OCI-LY7 (cell line): ENCODE data around the gene CSF1. TPM values are rescaled to one million over a fixed set of nuclear protein-coding genes. Genes with fewer than 3 reads are reported as not detected.

Source experiments
- BruUV-seq: library from RNA; stranded (reverse); fragments of 400-500 nt; replicated peaks from 2 replicates; lab custom pipeline; 2021; lab: Mats Ljungman, UMichigan
- CTCF ChIA-PET: fragments of 300-600 bp; sonication (Branson Sonifier 250); formaldehyde crosslinking; loops from one replicate; lab custom pipeline; 2022; ENCODE audit warnings: antibody characterized with exemption; ENCODE audit not compliant: unreplicated experiment; lab: Charles Lee
- POLR2A ChIA-PET: fragments of 300-600 bp; sonication (Branson Sonifier 250); formaldehyde crosslinking; loops from one replicate; lab custom pipeline; 2022; ENCODE audit warnings: antibody characterized with exemption; lab: Charles Lee
- DNase-seq: peaks from one replicate; pipeline ENCODE4 v3.0.0-alpha.2; 2015; ENCODE audit warnings: low spot score
- H2AFZ ChIP-seq: fragments of 200-600 bp; sonication (generic), shearing (Covaris generic); 2 replicates; pipeline ENCODE4 v1.6.1; 2014; ENCODE audit warnings: mild to moderate bottlenecking, antibody characterized with exemption, low read length, moderate library complexity
- H3K27ac ChIP-seq: fragments of 200-600 bp; sonication (generic); 2 replicates; pipeline ENCODE4 v1.5.1; 2014; ENCODE audit warnings: mixed run types, low read depth, mild to moderate bottlenecking, moderate library complexity, low read length, inconsistent platforms; ENCODE audit not compliant: poor library complexity, severe bottlenecking
- H3K36me3 ChIP-seq: fragments of 200-600 bp; sonication (generic); 2 replicates; pipeline ENCODE4 v1.6.1; 2014; ENCODE audit warnings: mild to moderate bottlenecking, antibody characterized with exemption, low read length, moderate library complexity, mixed read lengths; ENCODE audit not compliant: insufficient read depth
- H3K4me1 ChIP-seq: fragments of 200-600 bp; sonication (generic); 2 replicates; pipeline ENCODE4 v1.5.1; 2014; ENCODE audit warnings: mild to moderate bottlenecking, low read length; ENCODE audit not compliant: insufficient read depth, poor library complexity, severe bottlenecking
- H3K4me2 ChIP-seq: fragments of 200-600 bp; sonication (generic); 2 replicates; pipeline ENCODE4 v1.6.1; 2014; ENCODE audit warnings: mild to moderate bottlenecking, low read length
- H3K4me3 ChIP-seq: fragments of 200-600 bp; sonication (generic); 2 replicates; pipeline ENCODE4 v1.5.1; 2014; ENCODE audit warnings: mild to moderate bottlenecking, low read depth, low read length; ENCODE audit not compliant: poor library complexity, severe bottlenecking
- H3K79me2 ChIP-seq: fragments of 200-600 bp; sonication (generic); 2 replicates; pipeline ENCODE4 v1.6.1; 2016; ENCODE audit warnings: low read depth, mild to moderate bottlenecking, low read length, moderate library complexity, mixed read lengths; ENCODE audit not compliant: insufficient read depth
- H3K9me2 ChIP-seq: fragments of 200-600 bp; sonication (generic); 2 replicates; pipeline ENCODE4 v1.6.1; 2016; ENCODE audit warnings: mild to moderate bottlenecking, low read length, mixed read lengths; ENCODE audit not compliant: insufficient read depth
- H3K9me3 ChIP-seq: fragments of 200-600 bp; sonication (generic); 2 replicates; pipeline ENCODE4 v1.6.1; 2014; ENCODE audit warnings: mild to moderate bottlenecking, mixed run types, low read length, mixed read lengths
- H4K20me1 ChIP-seq: fragments of 200-600 bp; sonication (generic); 2 replicates; pipeline ENCODE4 v1.6.1; 2014; ENCODE audit warnings: mild to moderate bottlenecking, antibody characterized with exemption, low read length, moderate library complexity, mixed read lengths; ENCODE audit not compliant: insufficient read depth
- CTCF ChIP-seq: fragments of 200-600 bp; sonication (generic); conservative IDR thresholded peaks from 2 replicates; pipeline ENCODE4 v1.5.1; 2014; ENCODE audit warnings: mild to moderate bottlenecking, antibody characterized with exemption, low read length, moderate library complexity, mixed read lengths
- EZH2phosphoT487 ChIP-seq: fragments of 200-600 bp; sonication (generic); IDR thresholded peaks from 2 replicates; pipeline ENCODE4 v1.6.1; 2018; ENCODE audit warnings: low read depth, borderline replicate concordance, mild to moderate bottlenecking, mixed run types, antibody characterized with exemption, low read length, moderate library complexity, mixed read lengths
- intact Hi-C: fragments of 100-400 bp; cut with micrococcal nuclease; formaldehyde crosslinking; loops from one replicate; pipeline ENCODE4 v1.10.0; 2022; ENCODE audit not compliant: unreplicated experiment
- total RNA-seq, 2 experiments: library from RNA; depleted of rRNA in 1 of 2; stranded (reverse); fragments of >200 nt in 1 of 2; shearing (Covaris generic) in 1 of 2; gene quantifications; 2 replicates each; pipeline ENCODE4 v1.2.3, GENCODE V29; 2014 to 2022

CSF1 gene
- total RNA-seq, 2 experiments from 2014 or later, result not detected

DNA sequence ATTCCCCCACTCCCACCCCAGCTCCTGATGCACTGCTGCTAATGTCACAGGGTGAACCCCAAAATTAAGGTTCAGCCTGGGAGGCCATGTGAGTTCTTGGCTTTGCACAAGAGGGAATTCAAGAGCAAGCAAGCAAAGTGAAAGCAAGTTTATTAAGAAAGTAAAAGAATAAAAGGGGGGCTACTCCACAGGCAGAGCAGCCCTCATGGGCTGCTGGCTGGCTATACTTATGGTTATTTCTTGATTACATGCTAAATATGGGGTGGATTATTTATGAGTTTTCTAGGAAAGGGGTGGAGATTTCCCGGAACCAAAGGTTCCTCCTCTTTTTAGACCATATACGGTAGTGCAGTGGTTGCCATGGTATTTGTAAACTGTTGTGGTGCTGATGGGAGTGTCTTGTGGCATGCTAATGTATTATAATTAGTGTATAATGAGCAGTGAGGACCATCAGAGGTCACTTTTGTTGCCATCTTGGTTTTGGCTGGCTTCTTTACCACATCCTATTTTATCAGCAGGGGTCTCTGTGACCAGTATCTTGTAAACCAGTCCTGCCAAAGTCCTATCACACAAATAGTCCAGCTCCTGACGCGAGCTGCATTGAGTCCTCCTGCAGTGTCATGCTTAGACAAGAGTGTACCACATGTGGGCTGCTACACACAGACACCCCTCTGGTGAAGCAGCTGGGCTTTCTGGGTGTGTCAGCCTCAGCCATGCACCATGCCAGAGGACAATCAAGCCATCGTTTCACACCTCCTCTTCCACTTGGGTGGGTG lies 46.4 kb upstream of the CSF1 start:
- no peak overlapping the region for H3K4me2 ChIP-seq
- no peak overlapping the region for H2AFZ ChIP-seq
- no peak for DNase-seq
- no peak overlapping the region for H3K4me3 ChIP-seq
- H4K20me1 ChIP-seq, result no peaks in the 10 kb centered on the region
- no peaks in the 10 kb centered on the region for H3K9me3 ChIP-seq
- H3K4me1 ChIP-seq, result no peaks in the 10 kb centered on the region
- no peaks in the 10 kb centered on the region for H3K9me2 ChIP-seq
- no TSS peak for BruUV-seq
- H3K27ac ChIP-seq, result no peak overlapping the region
- CTCF ChIA-PET, result no interaction called here
- H3K79me2 ChIP-seq, result no peaks in the 10 kb centered on the region
- POLR2A ChIA-PET, result no interaction called here
- TF ChIP-seq EZH2phosphoT487 (no peak), CTCF (no peak)
- intact Hi-C loops, result no loop called here
- H3K36me3 ChIP-seq, result no peaks in the 10 kb centered on the region

GRCh38 chr1:109864930-109865612 lies 45.6 kb upstream of the CSF1 start:
- Histone ChIP-seq H3K4me2 (no peak overlapping the region), H3K4me3 (no peak overlapping the region), H3K9me2 (no peaks in the 10 kb centered on the region), H2AFZ (no peak overlapping the region), H4K20me1 (no peaks in the 10 kb centered on the region), H3K9me3 (no peaks in the 10 kb centered on the region), H3K27ac (no peak overlapping the region), H3K79me2 (no peaks in the 10 kb centered on the region), H3K4me1 (no peaks in the 10 kb centered on the region), H3K36me3 (no peaks in the 10 kb centered on the region)
- CTCF ChIA-PET, result no interaction called here
- intact Hi-C loops, result no loop called here
- POLR2A ChIA-PET, result no interaction called here
- BruUV-seq, result no TSS peak
- no peak for TF ChIP-seq EZH2phosphoT487
- TF ChIP-seq CTCF, result no peak
- no peak for DNase-seq

DNA sequence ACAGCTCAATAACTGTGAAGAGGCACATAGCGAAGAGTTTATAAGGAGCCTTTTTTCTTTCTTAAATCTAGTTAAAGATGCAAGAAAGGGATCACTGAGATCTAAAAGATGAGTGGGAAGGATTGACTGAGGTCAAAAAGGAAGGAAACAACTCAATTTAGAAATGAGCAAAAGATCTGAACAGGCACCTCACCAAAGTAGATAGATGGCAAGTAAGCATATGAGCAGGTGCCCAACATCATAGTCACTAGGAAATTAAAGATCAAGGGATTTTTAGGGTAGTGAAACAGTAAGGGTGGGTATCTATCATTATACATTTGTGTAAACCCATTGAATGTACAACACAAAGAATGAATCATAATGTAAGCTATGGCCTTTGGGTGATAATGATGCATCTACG lies 44.6 kb upstream of the CSF1 start:
- intact Hi-C loops, result no loop called here
- Histone ChIP-seq H3K79me2 (no peaks in the 10 kb centered on the region), H3K9me2 (no peaks in the 10 kb centered on the region), H2AFZ (no peak overlapping the region), H3K4me2 (no peak overlapping the region), H3K27ac (no peak overlapping the region), H4K20me1 (no peaks in the 10 kb centered on the region), H3K36me3 (no peaks in the 10 kb centered on the region), H3K4me3 (no peak overlapping the region), H3K4me1 (no peaks in the 10 kb centered on the region), H3K9me3 (no peaks in the 10 kb centered on the region)
- BruUV-seq, result no TSS peak
- DNase-seq, result no peak
- ChIA-PET POLR2A (no interaction called here), CTCF (no interaction called here)
- TF ChIP-seq EZH2phosphoT487, result no peak
- TF ChIP-seq CTCF, result no peak
